ENCODE data around the gene LINGO1.

GRCh38 chr15:77642793-77643430 lies 10.2 kb upstream of the LINGO1 start:
- TF ChIP-seq CTCF (IDR thresholded peaks at IDR 0.05) (no peak), ZFX (IDR thresholded peaks at IDR 0.05; ENCODE audit: borderline replicate concordance) (no peak)

All from 22Rv1 (cell line).